Activated naive CD4-positive, alpha-beta T cell treated with anti-CD3 and anti-CD28 coated beads for 36 hours (primary cell): ENCODE results near the gene TF. TPM values are rescaled to one million over a fixed set of nuclear protein-coding genes. Genes with fewer than 3 reads are reported as not detected.

Experiments used
- CTCF ChIA-PET: fragments of 350-600 bp; sonication (Branson Sonifier 250); formaldehyde crosslinking; loops from one replicate; lab custom pipeline; 2021; ENCODE audit warnings: antibody characterized with exemption; lab: Charles Lee
- DNase-seq: peaks from one replicate; pipeline ENCODE4 v3.0.0-alpha.2; 2020
- H3K27ac Mint-ChIP-seq: one replicate; pipeline ENCODE4 v1.8.0; 2021; ENCODE audit warnings: mild to moderate bottlenecking, mixed read lengths
- H3K27me3 Mint-ChIP-seq: one replicate; pipeline ENCODE4 v1.8.0; 2021; ENCODE audit warnings: low read depth, mixed read lengths
- H3K36me3 Mint-ChIP-seq: one replicate; pipeline ENCODE4 v1.8.0; 2021; ENCODE audit warnings: low read depth, mixed read lengths
- H3K4me1 Mint-ChIP-seq: one replicate; pipeline ENCODE4 v1.8.0; 2021; ENCODE audit warnings: low read depth, mixed read lengths
- H3K4me3 Mint-ChIP-seq: one replicate; pipeline ENCODE4 v1.8.0; 2021; ENCODE audit warnings: mild to moderate bottlenecking, moderate library complexity, mixed read lengths
- H3K9me3 Mint-ChIP-seq: one replicate; pipeline ENCODE4 v1.8.0; 2021; ENCODE audit warnings: mixed read lengths
- intact Hi-C: fragments of 100-400 bp; cut with micrococcal nuclease; formaldehyde crosslinking; loops from one replicate; pipeline ENCODE4 v1.15.1; 2023
- total RNA-seq, 2 experiments: library from RNA; stranded (reverse); gene quantifications; one replicate each; pipeline ENCODE4 v1.2.3, GENCODE V29; 2021

Gene TF
- total RNA-seq: under 1 TPM; 0.07 to 0.52 TPM

DNA sequence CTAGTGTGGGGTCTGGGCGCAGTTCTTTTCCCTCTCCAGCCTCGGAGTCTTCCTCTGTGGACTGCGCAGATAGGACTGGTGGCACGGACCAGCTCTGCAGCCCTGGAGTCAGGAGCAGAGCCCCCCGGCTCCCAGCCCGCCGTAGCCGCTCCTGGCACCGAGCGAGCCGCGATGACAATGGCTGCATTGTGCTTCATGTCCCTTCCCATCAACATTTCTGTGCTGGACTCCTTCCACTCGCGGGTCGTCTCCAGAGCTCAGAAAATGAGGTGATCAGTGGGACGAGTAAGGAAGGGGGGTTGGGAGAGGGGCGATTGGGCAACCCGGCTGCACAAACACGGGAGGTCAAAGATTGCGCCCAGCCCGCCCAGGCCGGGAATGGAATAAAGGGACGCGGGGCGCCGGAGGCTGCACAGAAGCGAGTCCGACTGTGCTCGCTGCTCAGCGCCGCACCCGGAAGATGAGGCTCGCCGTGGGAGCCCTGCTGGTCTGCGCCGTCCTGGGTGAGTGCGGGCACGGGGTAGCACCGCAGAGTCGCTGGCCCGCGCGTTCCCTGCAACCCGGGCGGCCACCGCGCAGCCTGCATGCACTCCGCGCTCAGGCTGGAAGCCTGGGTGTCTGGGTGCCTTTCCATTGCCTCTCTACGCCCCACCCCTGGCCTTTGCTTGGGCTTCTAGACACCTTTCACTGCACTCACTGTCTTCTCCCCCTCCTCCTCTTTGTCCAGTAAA lies at the start of gene TF:
TSS of gene TF (plus strand) at position 413 of the 731 bp plus-strand sequence. CDS start at position 461, 48 bp downstream.
- no peaks in the 10 kb centered on the region for H3K36me3 Mint-ChIP-seq
- no peak within 1 kb of the TSS for H3K27ac Mint-ChIP-seq
- intact Hi-C loops: no loop called here
- peaks cover 6% of the 10 kb centered on the region for H3K4me1 Mint-ChIP-seq
- CTCF ChIA-PET: no interaction called here
- H3K27me3 Mint-ChIP-seq: peaks cover 42% of the 10 kb centered on the region
- no peak for DNase-seq
- no peaks in the 10 kb centered on the region for H3K9me3 Mint-ChIP-seq
- no peak within 1 kb of the TSS for H3K4me3 Mint-ChIP-seq

DNA sequence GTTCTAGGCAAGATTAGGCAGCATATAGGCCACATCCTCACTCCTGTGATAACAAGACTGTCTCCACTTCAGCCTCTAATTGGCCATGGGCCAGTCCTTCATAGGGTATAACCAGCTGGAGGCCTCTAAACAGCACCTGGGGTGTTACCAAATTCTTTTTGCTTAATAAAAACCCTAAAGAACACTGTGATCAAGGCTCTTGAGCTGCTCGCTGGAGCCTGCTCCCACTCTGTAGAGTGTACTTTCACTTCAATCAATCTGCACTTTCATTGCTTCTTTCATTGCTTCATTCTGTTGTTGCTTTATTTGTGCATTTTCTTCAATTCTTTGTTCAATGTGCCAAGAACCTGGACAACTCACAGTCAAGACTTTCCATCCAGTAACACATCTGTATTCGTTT lies 48.2 kb upstream of the TF start:
- CTCF ChIA-PET: no interaction called here
- no peak for DNase-seq
- H3K36me3 Mint-ChIP-seq: no peaks in the 10 kb centered on the region
- no peak overlapping the region for H3K27ac Mint-ChIP-seq
- H3K4me3 Mint-ChIP-seq: no peak overlapping the region
- H3K9me3 Mint-ChIP-seq: peaks cover 1% of the 10 kb centered on the region
- H3K4me1 Mint-ChIP-seq: no peaks in the 10 kb centered on the region
- intact Hi-C loops: no loop called here
- no peaks in the 10 kb centered on the region for H3K27me3 Mint-ChIP-seq

DNA sequence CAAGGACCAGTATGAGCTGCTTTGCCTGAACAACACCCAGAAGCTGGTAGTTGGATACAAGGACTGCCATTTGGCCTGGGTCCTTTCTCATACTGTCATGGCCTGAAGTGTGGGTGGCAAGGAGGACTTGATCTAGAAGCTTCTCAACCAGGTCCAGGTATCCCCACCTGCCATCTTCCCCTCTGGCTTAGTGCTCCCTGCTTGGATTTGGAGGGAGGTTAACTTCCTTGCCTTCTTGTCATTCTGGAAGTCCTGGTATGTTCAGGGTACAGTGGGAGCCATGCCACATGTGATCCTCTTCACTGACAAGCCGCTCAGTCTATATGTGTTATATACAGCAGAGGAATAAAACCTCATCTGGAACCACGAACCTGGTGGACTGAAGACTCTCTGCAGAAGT lies 46.7 kb upstream of the TF start:
- Mint-ChIP-seq H3K4me1 (no peaks in the 10 kb centered on the region), H3K9me3 (peaks cover 1% of the 10 kb centered on the region), H3K27me3 (peaks cover 6% of the 10 kb centered on the region), H3K27ac (no peak overlapping the region), H3K36me3 (no peaks in the 10 kb centered on the region), H3K4me3 (no peak overlapping the region)
- intact Hi-C loops: no loop called here
- DNase-seq: no peak
- CTCF ChIA-PET: no interaction called here

DNA sequence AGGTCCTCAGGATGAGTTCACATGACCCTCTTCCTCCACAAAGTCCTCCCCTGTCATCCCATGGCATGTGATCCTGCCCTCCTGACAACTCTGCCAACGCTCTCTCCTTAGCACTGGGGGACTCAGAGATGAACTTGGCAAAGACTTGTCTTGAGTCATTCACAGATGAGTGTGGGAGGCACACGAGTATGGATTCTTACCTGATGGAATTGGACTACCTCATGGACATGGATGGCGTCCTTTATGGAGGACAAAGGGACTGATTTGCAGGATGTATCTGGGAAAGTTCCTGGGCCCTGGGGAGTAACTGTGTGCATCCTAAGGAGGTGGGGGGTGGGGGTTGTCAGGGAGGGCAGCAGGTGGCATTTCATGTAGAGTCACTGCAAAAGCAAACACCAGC lies 46.3 kb upstream of the TF start:
- intact Hi-C loops: no loop called here
- H3K9me3 Mint-ChIP-seq: peaks cover 1% of the 10 kb centered on the region

DNA sequence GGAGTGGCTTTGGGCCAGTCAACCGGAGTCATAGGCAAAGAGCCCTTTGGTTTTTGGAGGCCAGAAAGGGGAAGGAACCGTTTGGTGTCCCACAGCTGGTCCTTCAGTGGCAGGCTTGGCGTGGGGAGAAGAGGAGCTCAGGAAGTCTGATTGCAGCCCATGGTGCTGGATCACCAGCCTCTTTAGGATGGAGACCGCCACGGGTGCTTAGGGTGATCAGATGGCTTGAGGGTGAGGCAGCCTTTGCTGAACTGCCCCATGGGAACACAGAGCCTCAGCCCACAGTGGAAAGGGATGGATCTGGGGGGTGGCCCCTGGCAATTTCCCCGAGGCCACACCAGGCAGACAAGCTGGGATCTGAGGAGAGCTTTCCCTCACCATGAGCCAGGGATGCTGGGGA lies 45.8 kb upstream of the TF start:
- DNase-seq: no peak
- no peaks in the 10 kb centered on the region for H3K4me1 Mint-ChIP-seq
- CTCF ChIA-PET: interaction anchor here (0.6 kb wide), 1 partner anchor 276 kb away, joined by 4 read pairs; no protein-coding TSS in a partner anchor
- no peaks in the 10 kb centered on the region for H3K36me3 Mint-ChIP-seq
- peaks cover 1% of the 10 kb centered on the region for H3K9me3 Mint-ChIP-seq
- intact Hi-C loops: no loop called here
- H3K27ac Mint-ChIP-seq: no peak overlapping the region
- no peak overlapping the region for H3K4me3 Mint-ChIP-seq
- H3K27me3 Mint-ChIP-seq: peaks cover 9% of the 10 kb centered on the region

More for the DNA sequence above, 46.3 kb upstream of the TF start:
- no peak for DNase-seq
- no peaks in the 10 kb centered on the region for H3K36me3 Mint-ChIP-seq
- no peak overlapping the region for H3K4me3 Mint-ChIP-seq
- CTCF ChIA-PET: no interaction called here
- no peaks in the 10 kb centered on the region for H3K4me1 Mint-ChIP-seq
- H3K27me3 Mint-ChIP-seq: peaks cover 7% of the 10 kb centered on the region
- no peak overlapping the region for H3K27ac Mint-ChIP-seq

DNA sequence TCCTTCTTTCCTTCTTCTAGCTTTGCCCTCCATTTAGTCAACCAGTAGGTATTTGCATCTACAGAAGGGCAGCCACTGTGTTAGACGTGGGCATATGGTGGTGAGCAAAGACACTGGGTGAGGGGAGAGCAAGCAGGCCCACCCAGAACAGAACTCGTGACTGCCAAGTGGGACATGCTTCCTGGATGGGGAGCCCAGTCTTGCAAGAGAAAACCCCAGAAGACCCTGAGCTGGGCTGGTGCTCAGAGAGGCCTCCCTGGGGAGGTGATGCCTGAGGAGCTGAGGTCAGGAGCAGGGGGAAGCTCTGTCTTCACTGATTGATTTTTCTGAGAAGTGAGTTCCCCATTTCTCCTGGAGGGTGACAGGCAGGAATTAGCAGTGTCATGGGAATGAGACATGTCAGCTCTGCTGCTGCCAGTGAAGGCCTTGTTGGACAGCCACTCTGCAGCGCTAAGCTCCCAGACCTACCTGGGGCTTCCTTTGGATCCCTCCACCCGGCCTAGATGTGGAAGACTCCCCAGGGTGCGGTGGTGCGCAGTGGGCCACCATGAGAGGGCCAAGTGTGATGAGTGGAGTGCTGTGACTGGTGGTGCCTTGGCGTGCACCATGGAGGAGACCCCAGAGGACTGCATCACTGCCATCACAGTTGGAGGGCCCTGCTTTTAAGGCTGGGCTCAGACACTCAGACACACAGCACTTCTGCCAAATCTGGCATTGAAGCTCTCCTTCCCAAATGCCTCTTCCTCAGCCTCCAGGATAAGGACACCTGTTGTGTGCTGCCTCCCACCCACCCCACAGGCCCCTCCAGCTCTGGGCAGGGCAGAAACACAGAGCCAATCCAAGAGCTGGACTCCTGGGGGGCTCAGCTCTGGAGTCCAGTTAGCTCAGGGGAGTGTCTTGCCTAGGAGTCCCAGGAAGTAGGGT lies 44.5 kb upstream of the TF start:
- Mint-ChIP-seq H3K4me1 (no peaks in the 10 kb centered on the region), H3K27ac (no peak overlapping the region), H3K27me3 (peaks cover 12% of the 10 kb centered on the region), H3K36me3 (no peaks in the 10 kb centered on the region), H3K9me3 (peaks cover 1% of the 10 kb centered on the region), H3K4me3 (no peak overlapping the region)
- CTCF ChIA-PET: no interaction called here
- DNase-seq: no peak
- intact Hi-C loops: no loop called here

DNA sequence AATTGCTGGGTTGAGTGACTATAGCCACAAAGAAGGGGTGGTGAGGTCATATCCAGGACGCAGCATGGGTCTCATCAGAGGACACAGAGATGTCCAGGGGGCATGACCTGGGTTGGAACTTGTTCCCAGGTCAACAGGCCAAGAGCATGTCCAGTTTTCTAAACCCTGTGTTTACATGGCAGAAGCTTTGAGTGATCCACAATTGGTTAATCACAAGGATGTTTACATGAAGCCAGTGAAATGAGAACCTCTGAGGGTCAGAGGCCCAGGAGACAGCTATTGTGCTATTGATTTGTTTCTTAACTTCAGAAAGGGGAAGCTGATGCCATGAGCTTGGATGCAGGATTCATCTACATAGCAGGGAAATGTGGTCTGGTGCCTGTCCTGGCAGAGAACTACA lies 42.3 kb upstream of the TF start:
- H3K27ac Mint-ChIP-seq: no peak overlapping the region
- intact Hi-C loops: no loop called here
- no peaks in the 10 kb centered on the region for H3K36me3 Mint-ChIP-seq
- H3K27me3 Mint-ChIP-seq: peaks cover 14% of the 10 kb centered on the region
- no peak overlapping the region for H3K4me3 Mint-ChIP-seq
- CTCF ChIA-PET: no interaction called here
- H3K4me1 Mint-ChIP-seq: no peaks in the 10 kb centered on the region
- H3K9me3 Mint-ChIP-seq: no peaks in the 10 kb centered on the region
- no peak for DNase-seq

DNA sequence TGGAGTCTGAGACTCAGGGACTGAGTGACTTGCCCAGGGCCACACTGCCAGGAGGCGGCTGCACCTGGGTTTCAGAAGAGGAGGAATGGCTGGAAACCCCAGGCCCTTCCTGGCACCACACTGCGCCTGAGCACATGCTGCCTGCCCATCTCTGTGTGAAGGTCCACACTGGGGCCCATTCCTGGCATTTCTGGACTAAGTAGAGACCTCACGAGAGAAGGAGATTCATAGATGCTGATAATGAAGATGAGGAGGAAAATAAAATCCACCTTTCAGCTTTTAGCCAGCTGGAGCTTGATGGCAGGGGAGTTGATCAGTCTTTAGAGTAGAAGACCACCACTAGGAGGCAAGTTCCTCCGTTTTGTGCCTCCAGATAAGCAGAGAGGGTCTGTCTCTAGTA lies 40.2 kb upstream of the TF start:
- Mint-ChIP-seq H3K9me3 (no peaks in the 10 kb centered on the region), H3K4me1 (no peaks in the 10 kb centered on the region), H3K36me3 (no peaks in the 10 kb centered on the region), H3K27ac (no peak overlapping the region), H3K27me3 (peaks cover 18% of the 10 kb centered on the region), H3K4me3 (no peak overlapping the region)
- DNase-seq: no peak
- intact Hi-C loops: no loop called here
- CTCF ChIA-PET: no interaction called here

DNA sequence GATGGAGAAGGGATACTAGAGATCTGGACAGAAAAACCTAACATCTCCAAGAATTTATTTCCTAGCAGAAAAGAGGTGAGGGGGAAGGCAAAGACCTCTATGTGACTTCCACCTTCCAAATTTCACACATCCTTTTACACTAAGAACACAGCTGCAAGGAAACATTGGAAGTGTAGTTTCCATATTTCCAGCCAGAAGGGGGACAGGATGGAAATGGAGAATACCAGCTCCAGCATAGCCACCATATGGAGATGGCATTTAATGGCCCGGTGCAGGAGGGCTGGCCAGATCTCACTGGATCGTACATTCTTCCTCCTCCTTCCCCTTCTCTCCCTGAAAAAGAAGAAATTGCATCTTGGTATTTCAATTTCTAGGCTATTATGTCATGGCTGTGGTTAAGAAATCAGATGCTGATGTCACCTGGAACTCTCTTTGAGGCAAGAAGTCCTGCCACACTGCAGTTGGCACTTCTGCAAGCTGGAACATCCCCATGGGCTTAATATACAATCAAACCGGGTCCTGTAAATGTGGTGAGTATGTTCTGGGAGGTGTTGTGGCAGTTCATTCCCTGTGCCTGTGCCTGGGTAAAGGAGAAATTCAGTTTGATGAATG lies 36.9 kb upstream of the TF start:
- no peak overlapping the region for H3K27ac Mint-ChIP-seq
- H3K36me3 Mint-ChIP-seq: no peaks in the 10 kb centered on the region
- intact Hi-C loops: no loop called here

DNA sequence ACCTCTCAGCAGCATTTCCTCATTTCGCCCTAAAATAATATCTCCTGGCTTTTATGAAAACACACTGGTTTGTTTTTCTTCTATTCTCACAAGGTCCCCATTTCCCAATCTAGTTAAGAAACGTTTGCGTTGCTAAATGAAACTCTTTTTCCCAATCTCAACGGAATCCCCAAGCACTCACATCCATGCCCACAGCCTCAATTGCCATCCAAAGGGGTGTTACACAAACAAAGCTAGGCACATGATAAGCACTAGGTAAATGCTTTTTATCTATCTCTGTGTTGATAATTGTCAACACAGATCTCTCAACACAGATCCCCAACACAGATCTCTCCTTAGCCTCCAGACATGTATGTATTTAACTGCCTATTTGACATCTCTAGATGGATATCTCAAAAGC lies 35.2 kb upstream of the TF start:
- Mint-ChIP-seq H3K27ac (no peak overlapping the region), H3K9me3 (no peaks in the 10 kb centered on the region), H3K4me1 (no peaks in the 10 kb centered on the region), H3K36me3 (no peaks in the 10 kb centered on the region), H3K4me3 (no peak overlapping the region), H3K27me3 (peaks cover 10% of the 10 kb centered on the region)
- no peak for DNase-seq
- intact Hi-C loops: no loop called here
- CTCF ChIA-PET: no interaction called here

More for the DNA sequence above, 36.9 kb upstream of the TF start:
- CTCF ChIA-PET: no interaction called here
- no peak for DNase-seq
- Mint-ChIP-seq H3K9me3 (no peaks in the 10 kb centered on the region), H3K4me3 (no peak overlapping the region), H3K4me1 (no peaks in the 10 kb centered on the region), H3K27me3 (peaks cover 18% of the 10 kb centered on the region)

DNA sequence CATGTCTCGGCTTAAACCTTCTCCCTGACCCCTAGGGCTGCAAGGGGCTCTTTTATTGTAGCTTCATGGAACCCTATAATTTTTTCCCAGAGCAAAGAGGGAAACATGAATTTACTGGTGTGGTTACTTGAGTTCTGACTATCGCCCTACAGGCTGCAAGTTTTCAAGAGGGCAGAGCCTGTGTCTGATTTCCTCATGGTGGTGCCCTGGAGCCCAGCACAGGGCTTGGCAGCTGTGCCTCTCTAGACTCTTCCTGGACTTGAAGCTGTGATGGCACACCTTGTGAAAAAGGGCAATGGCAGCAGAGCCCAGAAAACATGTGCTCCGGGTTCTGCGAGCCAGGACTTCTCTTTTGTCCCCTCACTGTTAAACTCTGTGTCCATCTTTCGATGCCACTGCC lies 34.2 kb upstream of the TF start:
- no peak overlapping the region for H3K27ac Mint-ChIP-seq
- no peaks in the 10 kb centered on the region for H3K4me1 Mint-ChIP-seq
- intact Hi-C loops: no loop called here
- no peak overlapping the region for H3K4me3 Mint-ChIP-seq
- DNase-seq: no peak
- H3K9me3 Mint-ChIP-seq: no peaks in the 10 kb centered on the region
- H3K36me3 Mint-ChIP-seq: no peaks in the 10 kb centered on the region
- CTCF ChIA-PET: no interaction called here
- H3K27me3 Mint-ChIP-seq: peaks cover 10% of the 10 kb centered on the region

DNA sequence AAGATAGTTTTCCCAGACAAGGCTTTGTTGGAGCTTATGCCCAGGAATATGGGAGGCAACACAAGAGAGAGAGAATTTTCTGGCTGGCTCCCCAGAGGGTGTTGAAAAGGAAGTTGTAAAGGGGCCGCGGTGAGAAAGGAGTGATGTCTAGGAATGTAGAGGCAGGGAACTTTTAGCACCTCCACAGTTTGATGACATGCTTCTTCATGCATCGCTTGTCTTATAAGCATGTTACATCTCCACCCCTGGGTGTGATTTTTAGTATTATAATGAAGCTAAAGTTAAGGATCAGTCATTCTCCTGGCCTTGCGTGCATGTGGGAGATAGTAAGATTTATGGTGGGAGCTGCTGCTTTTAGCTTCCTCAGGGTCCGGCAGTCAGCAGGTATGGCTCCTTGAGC lies 32.8 kb upstream of the TF start:
- Mint-ChIP-seq H3K4me3 (no peak overlapping the region), H3K27me3 (peaks cover 8% of the 10 kb centered on the region), H3K36me3 (no peaks in the 10 kb centered on the region), H3K4me1 (no peaks in the 10 kb centered on the region), H3K27ac (no peak overlapping the region), H3K9me3 (no peaks in the 10 kb centered on the region)
- no peak for DNase-seq
- intact Hi-C loops: no loop called here
- CTCF ChIA-PET: no interaction called here
